ENCODE data around the gene DNAJB11. TPM values are rescaled to one million over a fixed set of nuclear protein-coding genes. Genes with fewer than 3 reads are reported as not detected.
"Not testable (repeated sequence)": the region's sequence is repeated elsewhere in the genome, so short reads cannot be mapped to it uniquely, and the experiment has no call there.

Gene DNAJB11
- polyA plus RNA-seq, 4 donors, result 59.2 to 84.3 (median 73.5) TPM

- no peak for DNase-seq (ENCODE audit: low read depth in 4 of 4, low spot score in 3 of 4)
Observed at GRCh38 chr3:186549497-186549896, 21.0 kb upstream of the DNAJB11 start.

- no peak for DNase-seq (ENCODE audit: low read depth in 4 of 4, low spot score in 3 of 4)
Observed at GRCh38 chr3:186551387-186551786, 19.1 kb upstream of the DNAJB11 start.

GRCh38 chr3:186552408-186553031, 18.0 kb upstream of the DNAJB11 start:
- no peak for DNase-seq (ENCODE audit: low read depth in 4 of 4, low spot score in 3 of 4)

GRCh38 chr3:186564586-186564985, 5.9 kb upstream of the DNAJB11 start:
- no peak for DNase-seq (ENCODE audit: low read depth in 4 of 4, low spot score in 3 of 4)

- peak in 1 of 4 donors; percentile 14 for DNase-seq (ENCODE audit: low read depth in 4 of 4, low spot score in 3 of 4)
Observed at GRCh38 chr3:186566772-186567071, 3.8 kb upstream of the DNAJB11 start.

- peak; percentile 82 to 89 (median 86) for DNase-seq (ENCODE audit: low read depth in 4 of 4, low spot score in 3 of 4)
Observed at GRCh38 chr3:186567072-186567921, 3.2 kb upstream of the DNAJB11 start, which contains the start of gene TBCCD1. TSS of gene TBCCD1 (minus strand) at chr3:186567339. CDS start at chr3:186564329, 3,010 bp downstream.

- DNase-seq (ENCODE audit: low read depth in 4 of 4, low spot score in 3 of 4), result not testable (repeated sequence)
Observed at GRCh38 chr3:186569361-186569760, 1.2 kb upstream of the DNAJB11 start.

- no peak for DNase-seq (ENCODE audit: low read depth in 4 of 4, low spot score in 3 of 4)
Observed at GRCh38 chr3:186569779-186570095, 783 bp upstream of the DNAJB11 start.

GRCh38 chr3:186570941-186571643, 572 bp downstream of the DNAJB11 start:
- no peak for DNase-seq (ENCODE audit: low read depth in 4 of 4, low spot score in 3 of 4)

GRCh38 chr3:186571644-186572013, 1.1 kb downstream of the DNAJB11 start:
- DNase-seq (ENCODE audit: low read depth in 4 of 4, low spot score in 3 of 4), result no peak

GRCh38 chr3:186577521-186577920, 7.0 kb downstream of the DNAJB11 start:
- DNase-seq (ENCODE audit: low read depth in 4 of 4, low spot score in 3 of 4), result no peak

- no peak for DNase-seq (ENCODE audit: low read depth in 4 of 4, low spot score in 3 of 4)
Observed at GRCh38 chr3:186580785-186581184, 10.3 kb downstream of the DNAJB11 start.

- no peak for DNase-seq (ENCODE audit: low read depth in 4 of 4, low spot score in 3 of 4)
Observed at GRCh38 chr3:186582541-186582940, 12.0 kb downstream of the DNAJB11 start.

- no peak for DNase-seq (ENCODE audit: low read depth in 4 of 4, low spot score in 3 of 4)
Observed at GRCh38 chr3:186583831-186584230, 13.3 kb downstream of the DNAJB11 start.

GRCh38 chr3:186586245-186586644, 15.7 kb downstream of the DNAJB11 start:
- not testable (repeated sequence) for DNase-seq (ENCODE audit: low read depth in 4 of 4, low spot score in 3 of 4)

- DNase-seq (ENCODE audit: low read depth in 4 of 4, low spot score in 3 of 4), result no peak
Observed at GRCh38 chr3:186587183-186587582, 16.7 kb downstream of the DNAJB11 start.

- DNase-seq (ENCODE audit: low read depth in 4 of 4, low spot score in 3 of 4), result no peak
Observed at GRCh38 chr3:186588632-186589031, 18.1 kb downstream of the DNAJB11 start.

- no peak for DNase-seq (ENCODE audit: low read depth in 4 of 4, low spot score in 3 of 4)
Observed at GRCh38 chr3:186589121-186589520, 18.6 kb downstream of the DNAJB11 start.

- DNase-seq (ENCODE audit: low read depth in 4 of 4, low spot score in 3 of 4), result no peak
Observed at GRCh38 chr3:186589856-186590579, 19.5 kb downstream of the DNAJB11 start.

GRCh38 chr3:186590580-186591295, 20.2 kb downstream of the DNAJB11 start:
- DNase-seq (ENCODE audit: low read depth in 4 of 4, low spot score in 3 of 4), result no peak
